ENCODE results near the gene ICOSLG. TPM values are rescaled to one million over a fixed set of nuclear protein-coding genes. Genes with fewer than 3 reads are reported as not detected.
"Not testable (repeated sequence)": the region's sequence is repeated elsewhere in the genome, so short reads cannot be mapped to it uniquely, and the experiment has no call there.

Gene ICOSLG
- total RNA-seq, 2 experiments from 2014 or later = 22.2 to 22.9 TPM

DNA sequence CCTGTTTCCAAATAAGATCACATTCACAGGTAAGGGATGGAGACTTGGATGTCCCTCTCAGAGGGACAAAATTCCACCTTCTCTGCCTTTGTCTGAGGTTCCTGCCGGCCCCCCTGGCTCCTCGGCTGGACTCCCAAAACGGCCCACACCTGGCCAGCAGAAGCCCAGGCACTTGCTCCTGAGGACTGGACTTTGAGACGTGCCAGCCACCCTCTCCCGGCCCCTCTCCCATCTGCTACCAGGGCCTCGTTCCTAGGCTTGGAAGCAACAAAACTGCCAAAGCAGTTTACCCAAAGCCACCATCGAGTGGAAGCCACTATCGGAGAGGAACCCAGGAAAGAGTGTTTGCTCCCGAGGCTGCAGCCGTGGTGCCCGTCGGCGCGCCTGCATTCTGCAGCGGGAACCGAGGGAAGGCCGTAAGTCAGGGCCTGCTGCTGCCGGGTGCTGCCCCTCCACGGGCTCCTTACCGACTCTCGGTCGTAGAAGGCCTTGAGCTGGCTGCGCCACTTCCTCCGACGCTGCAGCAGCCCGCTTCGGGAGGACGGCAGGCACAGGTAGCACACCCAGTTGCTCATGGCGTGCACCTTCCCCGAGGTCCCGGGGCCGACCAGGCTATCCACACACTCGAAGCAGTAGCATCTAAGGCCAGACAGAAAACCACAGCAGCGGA lies 17.4 kb upstream of the ICOSLG start:
- DNase-seq = no peak
- no peak overlapping the region for H3K27ac ChIP-seq (ENCODE audit: low read depth in 1 of 2, low read length in 2 of 2)
- Mint-ChIP-seq H3K36me3 (ENCODE audit: low read depth) (no peaks in the 10 kb centered on the region), H3K9me3 (no peaks in the 10 kb centered on the region), H3K4me3 (no peak overlapping the region), H3K27ac (no peak overlapping the region), H3K27me3 (no peaks in the 10 kb centered on the region), H3K4me1 (ENCODE audit: low read depth) (no peaks in the 10 kb centered on the region)
- ChIA-PET POLR2A (no interaction called here), CTCF (no interaction called here)
- H3K36me3 ChIP-seq (ENCODE audit: insufficient read depth, low read length) = no peaks in the 10 kb centered on the region
- no peak overlapping the region for H3K4me3 ChIP-seq (ENCODE audit: low read length)
- no peaks in the 10 kb centered on the region for H3K9me3 ChIP-seq (ENCODE audit: control insufficient read depth in 1 of 2, insufficient read depth in 1 of 2, low read length in 2 of 2)
- no peaks in the 10 kb centered on the region for H3K27me3 ChIP-seq (ENCODE audit: control insufficient read depth in 1 of 2, insufficient read depth in 2 of 2, low read length in 2 of 2)
- no peak for TF ChIP-seq CTCF (IDR thresholded peaks at IDR 0.05)
- ATAC-seq (ENCODE audit: poor library complexity) = no peak
- no peaks in the 10 kb centered on the region for H3K4me1 ChIP-seq (ENCODE audit: insufficient read depth, low read length)
- intact Hi-C loops (cut with DNase I, micrococcal nuclease) = no loop called here

DNA sequence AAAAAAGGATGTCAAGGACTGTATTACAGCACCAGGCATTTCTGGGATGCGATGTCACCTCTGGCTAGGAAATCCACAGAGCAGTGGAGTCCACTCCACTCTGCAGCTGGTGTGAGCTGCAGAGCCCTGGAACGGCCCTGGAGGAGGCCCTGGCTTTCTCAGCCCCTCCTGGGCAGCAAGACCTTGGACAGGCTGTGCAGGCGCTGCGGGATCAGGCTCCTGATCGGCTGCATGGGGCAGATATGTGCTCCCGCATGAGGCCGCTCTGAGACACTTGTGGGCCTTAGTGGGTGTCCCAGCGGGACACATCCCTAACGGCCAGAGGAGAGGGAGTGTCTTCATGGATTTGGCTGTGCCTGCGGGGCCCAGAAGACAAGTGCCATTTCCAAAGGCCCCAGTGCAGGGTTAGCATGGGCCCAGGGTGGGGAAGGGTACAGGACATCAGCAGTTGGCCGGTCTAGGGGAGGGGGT lies 14.8 kb upstream of the ICOSLG start:
- ChIA-PET POLR2A (no interaction called here), CTCF (no interaction called here)
- no peak for TF ChIP-seq CTCF (IDR thresholded peaks at IDR 0.05)
- no peaks in the 10 kb centered on the region for H3K27me3 Mint-ChIP-seq
- H3K4me1 ChIP-seq (ENCODE audit: insufficient read depth, low read length) = no peaks in the 10 kb centered on the region
- no peaks in the 10 kb centered on the region for H3K9me3 Mint-ChIP-seq
- DNase-seq = peak in 1 of 14 experiments; percentile 22
- H3K27me3 ChIP-seq (ENCODE audit: control insufficient read depth in 1 of 2, insufficient read depth in 2 of 2, low read length in 2 of 2) = no peaks in the 10 kb centered on the region
- no peaks in the 10 kb centered on the region for H3K9me3 ChIP-seq (ENCODE audit: control insufficient read depth in 1 of 2, insufficient read depth in 1 of 2, low read length in 2 of 2)
- no peak overlapping the region for H3K27ac ChIP-seq (ENCODE audit: low read depth in 1 of 2, low read length in 2 of 2)
- no peaks in the 10 kb centered on the region for H3K36me3 ChIP-seq (ENCODE audit: insufficient read depth, low read length)
- H3K4me3 Mint-ChIP-seq = no peak overlapping the region
- no peak overlapping the region for H3K27ac Mint-ChIP-seq
- H3K4me1 Mint-ChIP-seq (ENCODE audit: low read depth) = no peaks in the 10 kb centered on the region
- no peaks in the 10 kb centered on the region for H3K36me3 Mint-ChIP-seq (ENCODE audit: low read depth)
- intact Hi-C loops (cut with DNase I, micrococcal nuclease) = no loop called here
- H3K4me3 ChIP-seq (ENCODE audit: low read length) = no peak overlapping the region
- no peak for ATAC-seq (ENCODE audit: poor library complexity)

DNA sequence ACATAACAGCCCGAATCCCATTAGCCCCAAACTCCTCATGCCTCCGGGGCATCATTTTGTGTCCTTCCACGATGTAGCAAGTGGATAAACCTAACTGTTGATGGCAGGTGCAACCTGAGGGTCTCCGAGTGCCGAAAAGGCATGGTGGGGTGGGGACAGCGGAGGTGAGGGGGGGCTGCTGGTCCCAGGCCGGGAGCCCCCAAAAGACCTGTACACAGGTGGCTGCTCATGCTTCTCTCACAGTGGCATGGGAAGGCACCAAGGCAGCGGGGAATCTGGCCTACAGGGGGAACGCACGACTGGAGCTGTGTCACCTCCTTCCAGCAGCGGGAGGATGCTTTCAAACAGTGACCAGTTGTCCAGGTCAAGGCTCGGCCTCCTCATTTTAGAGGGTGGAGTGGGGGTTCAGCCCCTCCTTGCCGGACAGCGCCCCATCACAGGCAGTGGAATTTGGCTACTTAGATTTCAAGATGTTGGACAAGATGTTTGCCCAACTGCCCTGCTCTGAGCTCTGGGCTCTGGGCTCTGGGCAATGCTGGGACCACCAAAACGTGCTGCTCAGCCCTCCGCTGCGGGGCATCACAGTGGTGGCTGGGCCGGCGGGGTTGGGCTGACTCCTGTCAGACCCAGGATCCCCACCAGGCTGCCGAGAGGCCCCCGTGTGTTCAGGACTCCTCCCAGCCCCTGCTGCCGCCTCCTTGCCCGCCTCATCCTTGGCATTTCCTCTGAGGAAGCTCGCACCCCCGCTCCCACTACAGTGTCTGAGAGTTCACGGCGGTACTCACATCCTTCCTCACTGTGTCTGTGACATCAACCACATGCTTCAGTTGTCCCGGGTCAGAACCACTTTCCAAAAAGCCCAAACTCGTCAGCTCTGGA lies 13.3 kb upstream of the ICOSLG start:
- H3K36me3 Mint-ChIP-seq (ENCODE audit: low read depth) = no peaks in the 10 kb centered on the region
- no peak overlapping the region for H3K4me3 ChIP-seq (ENCODE audit: low read length)
- ATAC-seq (ENCODE audit: poor library complexity) (no peak), DNase-seq (peak in 2 of 14 experiments; percentile 6 to 26)
- intact Hi-C loops (cut with DNase I, micrococcal nuclease) = no loop called here
- no peaks in the 10 kb centered on the region for H3K4me1 ChIP-seq (ENCODE audit: insufficient read depth, low read length)
- H3K4me1 Mint-ChIP-seq (ENCODE audit: low read depth) = no peaks in the 10 kb centered on the region
- CTCF ChIA-PET = no interaction called here
- no peak overlapping the region for H3K27ac ChIP-seq (ENCODE audit: low read depth in 1 of 2, low read length in 2 of 2)
- H3K27me3 Mint-ChIP-seq = no peaks in the 10 kb centered on the region
- H3K36me3 ChIP-seq (ENCODE audit: insufficient read depth, low read length) = no peaks in the 10 kb centered on the region
- no peaks in the 10 kb centered on the region for H3K9me3 Mint-ChIP-seq
- H3K9me3 ChIP-seq (ENCODE audit: control insufficient read depth in 1 of 2, insufficient read depth in 1 of 2, low read length in 2 of 2) = no peaks in the 10 kb centered on the region
- no peak overlapping the region for H3K27ac Mint-ChIP-seq
- POLR2A ChIA-PET = no interaction called here
- no peak overlapping the region for H3K4me3 Mint-ChIP-seq
- TF ChIP-seq CTCF (IDR thresholded peaks at IDR 0.05) = no peak
- H3K27me3 ChIP-seq (ENCODE audit: control insufficient read depth in 1 of 2, insufficient read depth in 2 of 2, low read length in 2 of 2) = no peaks in the 10 kb centered on the region

DNA sequence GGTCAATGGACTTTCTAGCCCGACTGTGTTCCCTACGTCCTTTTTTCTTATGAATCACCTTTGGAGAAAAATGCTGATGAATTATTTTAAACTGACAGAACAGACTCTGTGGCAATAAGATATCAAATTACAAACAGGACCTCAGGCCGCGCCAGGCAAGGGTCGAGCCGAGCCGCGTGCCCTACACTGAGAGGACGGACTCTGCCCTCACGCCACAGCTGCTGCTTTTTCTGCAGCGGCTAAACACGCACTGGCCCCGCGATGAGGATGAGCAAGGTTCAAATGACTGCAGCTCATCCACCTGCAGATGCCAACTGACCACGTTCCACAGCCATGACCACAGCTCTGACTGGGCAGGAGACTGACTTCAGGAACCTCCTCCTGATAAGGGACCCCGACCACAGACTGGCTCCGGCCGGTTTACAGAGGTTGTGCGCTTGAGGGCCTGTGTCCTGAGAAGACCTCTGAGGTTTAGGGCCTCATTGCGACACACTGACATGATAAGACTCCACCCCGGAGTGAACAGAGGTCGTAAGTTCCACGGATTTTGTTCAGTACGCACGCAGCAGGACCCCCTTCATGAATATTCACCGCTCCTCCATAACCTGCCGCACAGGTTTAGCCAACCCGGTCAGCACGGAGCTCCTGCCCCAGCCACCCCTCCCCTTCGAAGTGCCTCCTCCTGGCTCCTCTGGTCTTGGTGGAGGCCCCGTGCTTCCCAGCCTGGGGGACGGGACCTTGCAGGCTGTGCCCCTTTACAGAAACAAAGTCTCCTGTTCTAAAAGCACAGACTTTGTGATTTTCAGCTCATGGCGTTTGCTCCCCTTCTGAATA lies 8.7 kb upstream of the ICOSLG start:
- H3K27ac Mint-ChIP-seq; DNase-seq; H3K27me3 Mint-ChIP-seq; H3K27ac ChIP-seq (ENCODE audit: low read depth in 1 of 2, low read length in 2 of 2); H3K36me3 Mint-ChIP-seq (ENCODE audit: low read depth); H3K4me3 ChIP-seq (ENCODE audit: low read length); H3K4me1 Mint-ChIP-seq (ENCODE audit: low read depth); POLR2A ChIA-PET; intact Hi-C loops (cut with DNase I, micrococcal nuclease); H3K4me1 ChIP-seq (ENCODE audit: insufficient read depth, low read length); H3K4me3 Mint-ChIP-seq; ATAC-seq (ENCODE audit: poor library complexity); CTCF ChIA-PET; H3K9me3 Mint-ChIP-seq; H3K27me3 ChIP-seq (ENCODE audit: control insufficient read depth in 1 of 2, insufficient read depth in 2 of 2, low read length in 2 of 2); H3K9me3 ChIP-seq (ENCODE audit: control insufficient read depth in 1 of 2, insufficient read depth in 1 of 2, low read length in 2 of 2); H3K36me3 ChIP-seq (ENCODE audit: insufficient read depth, low read length): not testable (repeated sequence)

- H3K27me3 Mint-ChIP-seq; ATAC-seq (ENCODE audit: poor library complexity); H3K9me3 Mint-ChIP-seq; H3K27me3 ChIP-seq (ENCODE audit: control insufficient read depth in 1 of 2, insufficient read depth in 2 of 2, low read length in 2 of 2); H3K4me1 Mint-ChIP-seq (ENCODE audit: low read depth); DNase-seq; H3K36me3 Mint-ChIP-seq (ENCODE audit: low read depth); H3K9me3 ChIP-seq (ENCODE audit: control insufficient read depth in 1 of 2, insufficient read depth in 1 of 2, low read length in 2 of 2); intact Hi-C loops (cut with DNase I, micrococcal nuclease); CTCF ChIA-PET; POLR2A ChIA-PET; H3K4me3 ChIP-seq (ENCODE audit: low read length); H3K27ac Mint-ChIP-seq; H3K27ac ChIP-seq (ENCODE audit: low read depth in 1 of 2, low read length in 2 of 2); H3K4me3 Mint-ChIP-seq; H3K36me3 ChIP-seq (ENCODE audit: insufficient read depth, low read length); H3K4me1 ChIP-seq (ENCODE audit: insufficient read depth, low read length): not testable (repeated sequence)
Measured at GRCh38 chr21:44247904-44248303, 7.2 kb upstream of the ICOSLG start.
